Measurements from ENCODE around the gene RGL2.

Gene RGL2

GRCh38 chr6:33339193-33339592 is 40.5 kb upstream of the RGL2 start:
- in situ Hi-C loops (cut with HindIII; ENCODE audit: low pct_ligation_motif_present, low sequenced_read_pairs), result no loop called here
- no peak for DNase-seq
- Histone ChIP-seq H3K36me3 (replicated peaks) (no peaks in the 10 kb centered on the region), H3K27me3 (replicated peaks) (no peaks in the 10 kb centered on the region), H3K4me3 (ENCODE audit: low read depth, low read length) (no peak overlapping the region), H3K27ac (no peak overlapping the region)
- TF ChIP-seq CTCF (IDR thresholded peaks at IDR 0.05; ENCODE audit: low read depth, low read length, missing control alignments), result no peak

DNA sequence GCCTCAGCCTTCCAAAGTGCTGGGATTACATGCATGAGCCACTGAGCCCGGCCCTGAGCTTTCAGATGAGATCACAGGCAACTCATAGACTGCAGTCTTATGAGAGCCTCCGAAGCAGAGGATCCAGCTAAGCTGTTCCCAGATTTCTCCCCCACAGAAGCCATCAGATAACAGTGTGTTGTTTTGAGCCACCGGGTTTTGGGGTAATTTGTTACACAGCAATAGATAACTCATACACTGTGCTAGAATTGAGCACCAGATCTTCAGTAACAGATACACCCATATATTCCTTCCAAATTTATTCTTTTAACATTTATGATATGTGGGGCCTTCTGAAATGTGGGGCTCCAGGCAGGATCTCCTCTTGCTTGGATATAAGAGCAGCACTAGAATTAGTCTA is 37.8 kb upstream of the RGL2 start:
- no peak for TF ChIP-seq CTCF (IDR thresholded peaks at IDR 0.05; ENCODE audit: low read depth, low read length, missing control alignments)
- DNase-seq, result no peak
- no peaks in the 10 kb centered on the region for H3K27me3 ChIP-seq (replicated peaks)
- no peaks in the 10 kb centered on the region for H3K36me3 ChIP-seq (replicated peaks)
- no peak overlapping the region for H3K27ac ChIP-seq
- H3K4me3 ChIP-seq (ENCODE audit: low read depth, low read length), result no peak overlapping the region
- in situ Hi-C loops (cut with HindIII; ENCODE audit: low pct_ligation_motif_present, low sequenced_read_pairs), result no loop called here

DNA sequence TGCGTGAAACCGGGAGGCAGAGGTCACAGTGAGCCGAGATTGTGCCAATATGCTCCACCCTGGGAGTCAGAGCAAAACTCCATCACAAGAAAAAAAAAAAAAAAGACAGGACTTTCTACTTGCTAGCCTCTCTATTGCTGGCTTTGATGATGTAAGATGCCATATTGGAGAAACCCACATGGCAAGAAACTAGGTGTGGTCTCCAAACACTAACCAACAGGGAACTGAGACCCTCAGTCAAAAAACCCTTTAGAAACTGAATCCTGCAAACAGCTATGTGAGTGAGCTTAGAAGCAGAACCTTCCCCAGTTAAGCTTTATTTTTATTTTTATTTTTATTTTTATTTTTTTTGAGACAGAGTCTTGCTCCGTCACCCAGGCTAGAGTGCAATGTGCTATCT is 37.2 kb upstream of the RGL2 start:
- in situ Hi-C loops (cut with HindIII; ENCODE audit: low pct_ligation_motif_present, low sequenced_read_pairs), result no loop called here
- TF ChIP-seq CTCF (IDR thresholded peaks at IDR 0.05; ENCODE audit: low read depth, low read length, missing control alignments), result no peak
- H3K36me3 ChIP-seq (replicated peaks), result no peaks in the 10 kb centered on the region
- no peak overlapping the region for H3K4me3 ChIP-seq (ENCODE audit: low read depth, low read length)
- H3K27me3 ChIP-seq (replicated peaks), result no peaks in the 10 kb centered on the region
- H3K27ac ChIP-seq, result no peak overlapping the region
- DNase-seq, result no peak

DNA sequence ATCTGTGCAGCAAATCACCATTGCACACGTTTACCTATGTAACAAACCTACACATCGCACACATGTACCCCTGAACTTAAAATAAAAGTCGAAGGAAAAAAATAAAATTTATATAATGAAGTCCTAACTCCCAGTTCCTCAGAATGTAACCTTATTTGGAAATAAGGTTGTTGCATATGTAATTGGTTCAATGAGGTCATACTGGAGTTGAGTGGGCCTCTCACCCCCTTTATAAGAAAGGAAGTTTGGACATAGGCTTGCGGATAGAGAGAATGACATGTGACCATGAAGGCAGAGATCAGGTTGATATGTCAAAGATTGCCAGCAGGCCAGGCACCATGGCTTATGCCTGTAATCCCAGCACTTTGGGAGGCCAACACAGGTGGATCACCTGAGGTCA is 34.9 kb upstream of the RGL2 start:
- in situ Hi-C loops (cut with HindIII; ENCODE audit: low pct_ligation_motif_present, low sequenced_read_pairs), result no loop called here
- H3K4me3 ChIP-seq (ENCODE audit: low read depth, low read length), result no peak overlapping the region
- no peak overlapping the region for H3K27ac ChIP-seq
- no peaks in the 10 kb centered on the region for H3K27me3 ChIP-seq (replicated peaks)
- no peaks in the 10 kb centered on the region for H3K36me3 ChIP-seq (replicated peaks)
- no peak for DNase-seq
- TF ChIP-seq CTCF (IDR thresholded peaks at IDR 0.05; ENCODE audit: low read depth, low read length, missing control alignments), result no peak

DNA sequence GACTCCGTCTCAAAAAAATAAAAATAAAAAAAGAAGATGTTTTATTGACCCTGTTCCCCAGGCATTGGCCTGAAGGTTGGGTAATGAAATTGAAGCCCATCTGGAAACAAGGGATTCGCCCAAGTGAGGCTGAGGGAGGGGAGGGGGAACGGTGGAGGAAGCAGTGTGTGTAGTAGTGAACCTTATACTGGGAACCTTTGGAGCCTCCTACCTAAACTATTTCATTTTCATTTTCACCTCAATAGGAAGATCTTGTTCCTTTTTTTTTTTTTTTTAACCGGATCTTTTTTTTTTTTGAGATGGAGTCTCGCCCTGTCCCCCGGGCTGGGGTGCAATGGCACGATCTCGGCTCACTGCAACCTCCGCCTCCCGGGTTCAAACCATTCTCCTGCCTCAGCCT is 32.0 kb upstream of the RGL2 start:
- in situ Hi-C loops (cut with HindIII; ENCODE audit: low pct_ligation_motif_present, low sequenced_read_pairs), result no loop called here
- H3K27ac ChIP-seq, result no peak overlapping the region
- TF ChIP-seq CTCF (IDR thresholded peaks at IDR 0.05; ENCODE audit: low read depth, low read length, missing control alignments), result no peak
- no peak for DNase-seq
- no peak overlapping the region for H3K4me3 ChIP-seq (ENCODE audit: low read depth, low read length)
- no peaks in the 10 kb centered on the region for H3K36me3 ChIP-seq (replicated peaks)
- H3K27me3 ChIP-seq (replicated peaks), result no peaks in the 10 kb centered on the region

GRCh38 chr6:33329058-33329457 is 30.3 kb upstream of the RGL2 start:
- Histone ChIP-seq H3K27me3 (replicated peaks) (no peaks in the 10 kb centered on the region), H3K4me3 (ENCODE audit: low read depth, low read length) (no peak overlapping the region), H3K36me3 (replicated peaks) (no peaks in the 10 kb centered on the region), H3K27ac (no peak overlapping the region)
- no peak for DNase-seq
- no peak for TF ChIP-seq CTCF (IDR thresholded peaks at IDR 0.05; ENCODE audit: low read depth, low read length, missing control alignments)
- in situ Hi-C loops (cut with HindIII; ENCODE audit: low pct_ligation_motif_present, low sequenced_read_pairs), result no loop called here
